Neuronal stem cell (in vitro differentiated cells): ENCODE results near the gene PRKRA. TPM values are rescaled to one million over a fixed set of nuclear protein-coding genes. Genes with fewer than 3 reads are reported as not detected.

ENCODE experiments used
- DNase-seq: peaks from one replicate; pipeline ENCODE4 v3.0.0-alpha.2; 2013; ENCODE audit warnings: low spot score
- H2AFZ ChIP-seq: one replicate; pipeline ENCODE4 v1.6.1; 2013; ENCODE audit warnings: mild to moderate bottlenecking, low read length, inconsistent platforms
- H2AK5ac ChIP-seq: 2 replicates; pipeline ENCODE4 v1.6.1; 2013; ENCODE audit warnings: low read depth, mild to moderate bottlenecking, inconsistent platforms, low read length, moderate library complexity, mixed read lengths
- H2BK120ac ChIP-seq: 2 replicates; pipeline ENCODE4 v1.6.1; 2013; ENCODE audit warnings: low read depth, mild to moderate bottlenecking, inconsistent platforms, low read length, moderate library complexity, mixed read lengths
- H2BK12ac ChIP-seq: one replicate; pipeline ENCODE4 v1.6.1; 2013; ENCODE audit warnings: low read length, inconsistent platforms
- H2BK15ac ChIP-seq: 2 replicates; pipeline ENCODE4 v1.6.1; 2013; ENCODE audit warnings: mild to moderate bottlenecking, low read length, inconsistent platforms, mixed read lengths
- H2BK5ac ChIP-seq: one replicate; pipeline ENCODE4 v1.6.1; 2013; ENCODE audit warnings: inconsistent platforms, mild to moderate bottlenecking, low read length, moderate library complexity
- H3K14ac ChIP-seq: one replicate; pipeline ENCODE4 v1.6.1; 2013; ENCODE audit warnings: low read length, inconsistent platforms
- H3K18ac ChIP-seq: 2 replicates; pipeline ENCODE4 v1.6.1; 2013; ENCODE audit warnings: low read length, inconsistent platforms
- H3K23ac ChIP-seq: 2 replicates; pipeline ENCODE4 v1.6.1; 2013; ENCODE audit warnings: low read depth, mild to moderate bottlenecking, mixed read lengths, low read length, inconsistent platforms; ENCODE audit not compliant: poor library complexity
- H3K27ac ChIP-seq: replicated peaks from 3 replicates; pipeline ENCODE4 v1.5.1; 2013; ENCODE audit warnings: low read length, inconsistent platforms
- H3K27me3 ChIP-seq, 3 experiments: 2 replicates each; pipeline ENCODE4 v1.6.1; 2013; ENCODE audit warnings: low read length in 3 of 3, mild to moderate bottlenecking in 2 of 3, inconsistent platforms in 1 of 3, low read depth in 1 of 3, mixed read lengths in 1 of 3, moderate library complexity in 1 of 3; ENCODE audit not compliant: control insufficient read depth in 3 of 3, insufficient read depth in 3 of 3
- H3K36me3 ChIP-seq, 2 donors: replicated peaks in 1 of 2; 2 replicates each; pipeline ENCODE4 v1.6.1; 2013; ENCODE audit warnings: low read length in 2 of 2; ENCODE audit not compliant: control insufficient read depth in 2 of 2, insufficient read depth in 2 of 2
- H3K4ac ChIP-seq: 2 replicates; pipeline ENCODE4 v1.6.1; 2013; ENCODE audit warnings: inconsistent platforms, mild to moderate bottlenecking, low read length, moderate library complexity
- H3K4me1 ChIP-seq, 2 donors: 1 replicate in 1 of 2; 2 replicates in 1 of 2; pipeline ENCODE4 v1.6.1; 2013; ENCODE audit warnings: low read length in 2 of 2, low read depth in 1 of 2; ENCODE audit not compliant: control insufficient read depth in 2 of 2, insufficient read depth in 1 of 2
- H3K4me2 ChIP-seq: one replicate; pipeline ENCODE4 v1.6.1; 2013; ENCODE audit warnings: mild to moderate bottlenecking, low read length, inconsistent platforms; ENCODE audit not compliant: insufficient read depth, poor library complexity, severe bottlenecking
- H3K4me3 ChIP-seq, 2 donors: 2 replicates each; pipeline ENCODE4 v1.5.1; 2013; ENCODE audit warnings: low read length in 2 of 2, mild to moderate bottlenecking in 2 of 2, inconsistent platforms in 1 of 2, moderate library complexity in 1 of 2
- H3K79me1 ChIP-seq: one replicate; pipeline ENCODE4 v1.6.1; 2013; ENCODE audit warnings: low read depth, mild to moderate bottlenecking, inconsistent platforms, low read length, moderate library complexity
- H3K9ac ChIP-seq: one replicate; pipeline ENCODE4 v1.6.1; 2013; ENCODE audit warnings: mild to moderate bottlenecking, low read depth, low read length, inconsistent platforms; ENCODE audit not compliant: poor library complexity
- H3K9me3 ChIP-seq, 2 donors: replicated peaks in 1 of 2; 2 replicates each; pipeline versions ENCODE3 to v1.6.1; 2013; ENCODE audit warnings: low read length in 2 of 2, mild to moderate bottlenecking in 2 of 2, inconsistent platforms in 1 of 2, low read depth in 1 of 2, mixed read lengths in 1 of 2, moderate library complexity in 1 of 2; ENCODE audit not compliant: control insufficient read depth in 2 of 2, insufficient read depth in 1 of 2
- H4K8ac ChIP-seq: one replicate; pipeline ENCODE4 v1.6.1; 2013; ENCODE audit warnings: low read depth, mild to moderate bottlenecking, inconsistent platforms, low read length, moderate library complexity
- H4K91ac ChIP-seq: one replicate; pipeline ENCODE4 v1.6.1; 2013; ENCODE audit warnings: low read length, low read depth, mild to moderate bottlenecking, inconsistent platforms; ENCODE audit not compliant: poor library complexity
- WGBS, 2 donors: extraction: QIAGEN DNeasy Blood & Tissue Kit; methylation state at CpG; one replicate each; pipeline ENCODE4 v1.1.7; 2013; ENCODE audit warnings: missing lambda C conversion rate in 2 of 2, mixed read lengths in 1 of 2; ENCODE audit not compliant: insufficient read length in 2 of 2, insufficient replicate concordance in 1 of 2; ENCODE audit errors: extremely low coverage in 2 of 2; 5-methylcytosine and 5-hydroxymethylcytosine counted together
- polyA plus RNA-seq, 2 experiments: library from polyadenylated mRNA; stranded (reverse); fragments of 200-250 nt; gene quantifications; one replicate each; pipeline ENCODE4 v1.2.3, GENCODE V29; 2013

The PRKRA gene
- polyA plus RNA-seq (2013, experiment 1 of 2): 93.4 TPM
- polyA plus RNA-seq (2013, experiment 2 of 2): 94.0 TPM

GRCh38 chr2:178450774-178451525 is at the start of gene PRKRA, which contains the start of gene PJVK:
Gene PRKRA, minus strand, starts transcription at chr2:178451175. Its CDS starts 145 bp downstream, at chr2:178451030.
Gene PJVK, plus strand, starts transcription at chr2:178451378. Its CDS starts 2,032 bp downstream, at chr2:178453410.
- Histone ChIP-seq H2BK12ac (peak within 1 kb of the TSS; percentile 97), H3K27me3 (no peaks in the 10 kb centered on the region), H3K36me3 (peaks cover 14 to 41% of the 10 kb centered on the region in 2 donors), H3K9ac (peak within 1 kb of the TSS; percentile 100), H3K14ac (peak within 1 kb of the TSS; percentile 94), H2AK5ac (peak within 1 kb of the TSS; percentile 98), H3K4ac (peak within 1 kb of the TSS; percentile 98), H3K18ac (peak within 1 kb of the TSS; percentile 100), H2BK5ac (peak within 1 kb of the TSS; percentile 100), H3K79me1 (peaks cover 8% of the 10 kb centered on the region), H4K91ac (peak within 1 kb of the TSS; percentile 53), H4K8ac (peak within 1 kb of the TSS; percentile 93), H3K9me3 (no peaks in the 10 kb centered on the region), H3K23ac (peak within 1 kb of the TSS; percentile 100), H3K4me1 (peaks cover 6 to 23% of the 10 kb centered on the region in 2 donors), H2BK15ac (peak within 1 kb of the TSS; percentile 97), H3K4me3 (peak within 1 kb of the TSS; percentile 93 to 98), H3K27ac (peak within 1 kb of the TSS; percentile 100), H2BK120ac (peak within 1 kb of the TSS; percentile 87), H2AFZ (peak within 1 kb of the TSS; percentile 100), H3K4me2 (peak within 1 kb of the TSS; percentile 74)
- WGBS, 2 donors: no CpG with 5 or more reads among the region's 76 CpGs
- peak; percentile 97 for DNase-seq

DNA sequence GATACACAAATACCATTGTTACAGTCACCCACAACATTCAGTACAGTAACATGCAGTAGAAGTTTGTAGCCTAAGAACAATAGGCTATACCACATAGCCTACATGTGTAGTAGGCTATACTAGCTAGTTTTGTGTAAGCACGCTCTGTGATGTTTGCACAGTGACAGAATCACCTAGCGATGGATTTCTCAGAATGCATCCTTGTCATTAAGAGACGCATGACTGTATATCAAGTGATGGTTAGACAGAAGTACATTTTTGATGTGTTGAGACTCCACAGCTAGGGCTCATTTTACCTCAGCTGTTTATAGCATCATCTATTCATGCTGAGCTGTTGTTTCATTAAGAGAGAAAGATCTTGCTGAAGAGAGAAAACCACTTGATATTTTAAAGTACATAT is 48.7 kb upstream of the PRKRA start:
- no peak for DNase-seq
- Histone ChIP-seq H3K4me2 (no peak overlapping the region), H4K91ac (no peak overlapping the region), H2BK15ac (no peak overlapping the region), H3K27ac (no peak overlapping the region), H3K9me3 (no peaks in the 10 kb centered on the region), H3K36me3 (peaks cover 8 to 98% of the 10 kb centered on the region in 2 donors), H3K4me3 (no peak overlapping the region), H2BK120ac (no peak overlapping the region), H3K4ac (no peak overlapping the region), H2AK5ac (no peak overlapping the region), H2AFZ (no peak overlapping the region), H3K9ac (no peak overlapping the region), H3K4me1 (no peaks in the 10 kb centered on the region), H3K23ac (no peak overlapping the region), H4K8ac (no peak overlapping the region), H3K27me3 (no peaks in the 10 kb centered on the region), H2BK5ac (no peak overlapping the region), H3K79me1 (no peaks in the 10 kb centered on the region), H3K18ac (no peak overlapping the region), H3K14ac (no peak overlapping the region), H2BK12ac (no peak overlapping the region)
- WGBS, 2 donors: no CpG with 5 or more reads among the region's 3 CpGs

DNA sequence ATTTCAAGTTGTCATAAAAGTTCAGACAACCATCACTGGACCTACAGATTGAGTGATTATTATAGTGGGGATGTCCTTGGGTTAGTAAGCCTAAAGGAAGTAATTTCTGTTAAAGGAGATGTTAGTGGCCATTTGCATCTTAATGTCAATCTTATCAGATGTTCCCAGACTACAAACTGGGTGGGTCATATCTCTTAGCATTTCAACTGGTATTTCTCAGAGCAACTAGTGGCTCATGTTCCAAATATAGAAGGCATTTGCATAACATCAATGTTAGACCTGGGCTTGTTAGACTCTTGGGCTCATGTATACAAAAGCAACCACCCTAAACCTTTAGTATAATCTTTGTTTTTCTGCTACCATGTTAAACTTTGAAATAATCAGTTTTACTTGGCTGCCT is 47.2 kb upstream of the PRKRA start:
- no peaks in the 10 kb centered on the region for H3K9me3 ChIP-seq
- H3K14ac ChIP-seq: no peak overlapping the region
- H3K36me3 ChIP-seq: peaks cover 14 to 98% of the 10 kb centered on the region in 2 donors
- H3K18ac ChIP-seq: no peak overlapping the region
- no peak overlapping the region for H4K91ac ChIP-seq
- no peaks in the 10 kb centered on the region for H3K79me1 ChIP-seq
- H2BK120ac ChIP-seq: no peak overlapping the region
- H3K4me1 ChIP-seq: no peaks in the 10 kb centered on the region
- H4K8ac ChIP-seq: no peak overlapping the region
- no peak overlapping the region for H2AK5ac ChIP-seq
- H2AFZ ChIP-seq: no peak overlapping the region
- H3K27me3 ChIP-seq: no peaks in the 10 kb centered on the region
- H3K23ac ChIP-seq: no peak overlapping the region
- H3K4ac ChIP-seq: no peak overlapping the region
- H3K27ac ChIP-seq: no peak overlapping the region
- DNase-seq: no peak
- no peak overlapping the region for H2BK15ac ChIP-seq
- H3K4me2 ChIP-seq: no peak overlapping the region
- no peak overlapping the region for H3K9ac ChIP-seq
- H2BK5ac ChIP-seq: no peak overlapping the region
- no peak overlapping the region for H3K4me3 ChIP-seq
- H2BK12ac ChIP-seq: no peak overlapping the region

DNA sequence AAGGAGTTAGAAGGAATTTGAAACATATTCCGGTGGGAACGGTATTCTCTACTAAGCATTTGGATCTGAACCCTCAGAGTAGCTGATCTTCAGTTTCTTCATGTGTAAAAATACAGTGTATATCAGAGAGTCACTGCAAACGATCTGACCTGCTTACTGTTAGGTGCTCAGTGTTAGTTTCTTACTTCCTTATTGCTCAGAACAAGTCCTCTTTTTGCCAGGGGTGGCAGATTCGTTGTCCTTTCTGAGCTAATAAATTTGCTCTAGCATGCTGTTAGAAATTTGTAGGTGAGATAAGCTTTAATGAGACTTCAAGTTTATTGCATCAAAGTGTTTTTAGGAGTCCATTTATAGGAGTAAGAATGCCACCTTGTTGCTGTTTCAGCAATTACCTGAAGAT is 45.1 kb upstream of the PRKRA start:
- Histone ChIP-seq H2AK5ac (no peak overlapping the region), H3K18ac (no peak overlapping the region), H3K9ac (no peak overlapping the region), H3K79me1 (no peaks in the 10 kb centered on the region), H3K36me3 (peaks cover 14 to 98% of the 10 kb centered on the region in 2 donors), H3K23ac (no peak overlapping the region), H3K9me3 (no peaks in the 10 kb centered on the region), H2BK15ac (no peak overlapping the region), H3K4me3 (no peak overlapping the region), H3K14ac (no peak overlapping the region), H3K4ac (no peak overlapping the region), H3K4me1 (no peaks in the 10 kb centered on the region), H3K4me2 (no peak overlapping the region), H2BK12ac (no peak overlapping the region), H4K8ac (no peak overlapping the region), H2BK120ac (no peak overlapping the region), H4K91ac (no peak overlapping the region), H2AFZ (no peak overlapping the region), H3K27ac (no peak overlapping the region), H3K27me3 (no peaks in the 10 kb centered on the region), H2BK5ac (no peak overlapping the region)
- no CpG with 5 or more reads among the region's 4 CpGs for WGBS, 2 donors
- no peak for DNase-seq
